Natural killer cell (primary cell): ENCODE measurements around the gene IGF1. TPM values are rescaled to one million over a fixed set of nuclear protein-coding genes. Genes with fewer than 3 reads are reported as not detected.

ENCODE experiments used
- ATAC-seq, 3 donors: fragments of 150-1000 bp in 2 of 3; fragments of 200-7000 bp in 1 of 3; cut with Tn5 transposase; 1 replicate in 1 of 3; 2 replicates in 2 of 3; pipeline ENCODE4 v1.10.0; 2021; ENCODE audit warnings: mild to moderate bottlenecking in 2 of 3, moderate library complexity in 2 of 3
- DNase-seq, 2 donors: peaks; one replicate each; pipeline versions ENCODE4 v3.0.0 to v3.0.0-alpha.2; 2013 to 2021; ENCODE audit warnings: mixed read lengths in 1 of 2
- H3K27ac ChIP-seq: one replicate; pipeline ENCODE4 v1.5.1; 2013; ENCODE audit warnings: mild to moderate bottlenecking, low read length
- H3K27me3 ChIP-seq: one replicate; pipeline ENCODE4 v1.6.1; 2013; ENCODE audit warnings: low read length; ENCODE audit not compliant: control insufficient read depth, insufficient read depth
- H3K36me3 ChIP-seq: one replicate; pipeline ENCODE4 v1.6.1; 2013; ENCODE audit warnings: low read length; ENCODE audit not compliant: control insufficient read depth, insufficient read depth
- H3K4me1 ChIP-seq: one replicate; pipeline ENCODE4 v1.6.1; 2013; ENCODE audit warnings: low read length; ENCODE audit not compliant: control insufficient read depth, insufficient read depth
- H3K4me3 ChIP-seq: one replicate; pipeline ENCODE4 v1.5.1; 2013; ENCODE audit warnings: low read length
- H3K9me3 ChIP-seq: one replicate; pipeline ENCODE4 v1.6.1; 2013; ENCODE audit warnings: low read length; ENCODE audit not compliant: control insufficient read depth, insufficient read depth
- H3K27ac Mint-ChIP-seq, 2 donors: one replicate each; pipeline ENCODE4 v1.8.0; 2022; ENCODE audit warnings: mild to moderate bottlenecking in 2 of 2, mixed read lengths in 2 of 2, moderate library complexity in 1 of 2
- H3K27me3 Mint-ChIP-seq, 2 donors: one replicate each; pipeline ENCODE4 v1.8.0; 2022; ENCODE audit warnings: low read depth in 2 of 2, mixed read lengths in 2 of 2
- H3K36me3 Mint-ChIP-seq: one replicate; pipeline ENCODE4 v1.8.0; 2022; ENCODE audit warnings: mixed read lengths
- H3K4me1 Mint-ChIP-seq, 2 donors: one replicate each; pipeline ENCODE4 v1.8.0; 2022; ENCODE audit warnings: mixed read lengths in 2 of 2
- H3K4me3 Mint-ChIP-seq: one replicate; pipeline ENCODE4 v1.8.0; 2022; ENCODE audit warnings: mild to moderate bottlenecking, moderate library complexity, mixed read lengths
- H3K9me3 Mint-ChIP-seq, 2 donors: one replicate each; pipeline ENCODE4 v1.8.0; 2022; ENCODE audit warnings: mixed read lengths in 2 of 2
- WGBS: methylation state at CpG from one replicate; pipeline ENCODE4 v1.1.7; 2013; ENCODE audit warnings: missing lambda C conversion rate; ENCODE audit not compliant: insufficient coverage; 5-methylcytosine and 5-hydroxymethylcytosine counted together
- intact Hi-C: fragments of 100-400 bp; cut with micrococcal nuclease; formaldehyde crosslinking; loops from one replicate; pipeline ENCODE4 v1.14.2; 2022
- total RNA-seq, 4 donors: library from RNA; stranded (reverse); fragments of 120-200 nt in 1 of 4; gene quantifications; one replicate each; pipeline versions ENCODE4 v1.2.3 to v1.2.4, GENCODE V29; 2013 to 2022
- TF ChIP-seq, protein P1 (sequence below): fragments of 200-600 bp; IDR thresholded peaks from one replicate; pipeline ENCODE4 v1.8.0; 2022; ENCODE audit warnings: antibody characterized with exemption

Gene IGF1
- total RNA-seq, 3 donors from 2014 or later (not counting 1 experiment from before 2014, with no cell fraction given) = 0.48 TPM; not detected in 2

DNA sequence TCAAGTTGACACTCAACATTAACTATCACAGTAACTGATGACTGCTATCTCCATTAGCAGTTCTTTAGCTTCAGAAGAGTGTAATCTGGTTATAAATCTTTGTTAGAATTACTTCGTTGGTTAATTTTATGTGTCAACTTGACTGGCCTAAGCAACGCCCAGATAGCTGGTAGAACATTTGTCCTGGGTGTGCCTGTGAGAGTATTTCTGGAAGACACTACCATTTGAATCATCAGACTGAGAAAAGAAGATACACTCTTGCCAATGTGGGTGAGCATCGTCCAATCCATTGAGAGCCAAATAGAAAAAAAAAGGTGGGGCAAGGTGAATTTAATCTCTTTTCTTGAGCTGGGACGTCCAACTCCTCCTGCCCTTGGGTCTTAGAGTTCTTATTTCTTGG is 129.0 kb downstream of the IGF1 start:
- Mint-ChIP-seq H3K4me3 (no peak overlapping the region), H3K9me3 (peaks cover 11 to 12% of the 10 kb centered on the region in 2 donors), H3K36me3 (no peaks in the 10 kb centered on the region), H3K27ac (no peak overlapping the region), H3K27me3 (no peaks in the 10 kb centered on the region), H3K4me1 (no peaks in the 10 kb centered on the region)
- Histone ChIP-seq H3K9me3 (peaks cover 10% of the 10 kb centered on the region), H3K27ac (no peak overlapping the region), H3K27me3 (no peaks in the 10 kb centered on the region), H3K4me3 (no peak overlapping the region), H3K36me3 (no peaks in the 10 kb centered on the region), H3K4me1 (no peaks in the 10 kb centered on the region)
- DNase-seq (no peak), ATAC-seq (no peak)
- intact Hi-C loops = no loop called here
- 78% methylated on average over 4 of the region's 4 CpGs for WGBS
- TF ChIP-seq, protein P1, sequence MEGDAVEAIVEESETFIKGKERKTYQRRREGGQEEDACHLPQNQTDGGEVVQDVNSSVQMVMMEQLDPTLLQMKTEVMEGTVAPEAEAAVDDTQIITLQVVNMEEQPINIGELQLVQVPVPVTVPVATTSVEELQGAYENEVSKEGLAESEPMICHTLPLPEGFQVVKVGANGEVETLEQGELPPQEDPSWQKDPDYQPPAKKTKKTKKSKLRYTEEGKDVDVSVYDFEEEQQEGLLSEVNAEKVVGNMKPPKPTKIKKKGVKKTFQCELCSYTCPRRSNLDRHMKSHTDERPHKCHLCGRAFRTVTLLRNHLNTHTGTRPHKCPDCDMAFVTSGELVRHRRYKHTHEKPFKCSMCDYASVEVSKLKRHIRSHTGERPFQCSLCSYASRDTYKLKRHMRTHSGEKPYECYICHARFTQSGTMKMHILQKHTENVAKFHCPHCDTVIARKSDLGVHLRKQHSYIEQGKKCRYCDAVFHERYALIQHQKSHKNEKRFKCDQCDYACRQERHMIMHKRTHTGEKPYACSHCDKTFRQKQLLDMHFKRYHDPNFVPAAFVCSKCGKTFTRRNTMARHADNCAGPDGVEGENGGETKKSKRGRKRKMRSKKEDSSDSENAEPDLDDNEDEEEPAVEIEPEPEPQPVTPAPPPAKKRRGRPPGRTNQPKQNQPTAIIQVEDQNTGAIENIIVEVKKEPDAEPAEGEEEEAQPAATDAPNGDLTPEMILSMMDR = no peak

DNA sequence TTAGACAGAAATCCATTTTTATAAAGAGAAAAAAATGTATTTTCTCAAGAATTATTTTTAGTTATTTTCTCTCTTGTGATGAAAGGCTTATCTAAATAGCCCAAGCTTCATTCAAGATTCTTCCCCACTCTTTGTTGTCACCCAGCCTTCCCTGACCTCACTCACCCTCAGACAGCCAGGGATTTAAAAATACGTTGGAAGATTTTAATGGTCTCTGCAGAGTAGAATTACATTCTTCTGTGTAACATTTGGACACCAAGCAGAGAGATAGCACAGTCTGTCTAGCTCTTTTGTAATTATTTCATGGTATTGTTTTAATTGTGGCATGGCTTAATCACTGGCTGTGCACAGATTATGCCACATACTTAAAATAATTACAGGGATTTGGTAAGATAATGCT is 130.3 kb downstream of the IGF1 start:
- Histone ChIP-seq H3K36me3 (no peaks in the 10 kb centered on the region), H3K27ac (no peak overlapping the region), H3K4me1 (no peaks in the 10 kb centered on the region), H3K4me3 (no peak overlapping the region), H3K9me3 (peaks cover 10% of the 10 kb centered on the region), H3K27me3 (no peaks in the 10 kb centered on the region)
- Mint-ChIP-seq H3K9me3 (peaks cover 8 to 12% of the 10 kb centered on the region in 2 donors), H3K27ac (no peak overlapping the region), H3K4me3 (no peak overlapping the region), H3K27me3 (no peaks in the 10 kb centered on the region), H3K4me1 (no peaks in the 10 kb centered on the region), H3K36me3 (no peaks in the 10 kb centered on the region)
- ATAC-seq (no peak), DNase-seq (no peak)
- 44% methylated on average over 1 of the region's 1 CpG for WGBS
- TF ChIP-seq, protein P1 = no peak
- intact Hi-C loops = no loop called here

DNA sequence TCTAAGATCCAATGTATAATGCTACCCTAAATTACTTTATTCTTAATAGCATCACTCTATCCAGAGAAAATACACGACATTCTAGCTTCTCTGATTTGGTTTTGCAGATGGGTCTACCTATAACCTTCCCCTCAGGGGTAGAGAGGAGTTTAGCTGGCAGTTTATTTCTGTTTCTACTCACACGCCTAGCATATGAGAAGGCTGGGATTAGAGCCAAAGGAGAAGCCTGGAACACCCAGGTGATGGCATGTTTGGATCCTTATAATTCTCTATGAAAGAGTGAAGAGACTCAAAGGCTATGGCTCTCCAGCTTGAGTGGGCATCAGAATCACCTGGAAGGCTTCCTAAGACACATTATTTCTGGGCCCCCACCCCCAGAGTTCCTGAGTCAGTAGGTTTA is 131.3 kb downstream of the IGF1 start:
- Histone ChIP-seq H3K27me3 (no peaks in the 10 kb centered on the region), H3K4me1 (no peaks in the 10 kb centered on the region), H3K4me3 (no peak overlapping the region), H3K9me3 (peaks cover 4% of the 10 kb centered on the region), H3K27ac (no peak overlapping the region), H3K36me3 (no peaks in the 10 kb centered on the region)
- Mint-ChIP-seq H3K27ac (no peak overlapping the region), H3K36me3 (no peaks in the 10 kb centered on the region), H3K4me1 (no peaks in the 10 kb centered on the region), H3K9me3 (peaks cover 11 to 12% of the 10 kb centered on the region in 2 donors), H3K27me3 (no peaks in the 10 kb centered on the region), H3K4me3 (no peak overlapping the region)
- ATAC-seq (no peak), DNase-seq (no peak)
- TF ChIP-seq, protein P1 = no peak
- WGBS = 87% methylated on average over 2 of the region's 2 CpGs
- intact Hi-C loops = no loop called here

DNA sequence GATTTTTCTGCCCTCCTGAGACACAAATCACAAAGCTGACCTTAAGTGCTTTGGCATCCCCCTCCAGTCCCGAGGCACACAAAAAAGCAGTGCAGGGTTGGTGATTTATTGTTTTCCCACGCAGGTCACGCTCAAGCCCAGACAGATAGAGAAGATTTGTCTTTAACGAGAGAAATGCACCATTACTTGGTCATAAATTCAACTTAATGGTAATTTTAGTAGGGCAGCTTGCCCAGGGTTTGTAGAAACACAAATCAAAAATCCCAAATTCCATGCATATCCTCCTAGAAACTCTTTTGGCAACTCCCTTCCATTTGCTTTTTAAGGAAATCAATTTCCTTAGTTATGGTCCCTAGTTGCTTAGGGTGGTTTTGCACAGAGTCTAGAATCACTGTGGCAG is 132.6 kb downstream of the IGF1 start:
- DNase-seq = no peak
- H3K4me1 Mint-ChIP-seq = no peaks in the 10 kb centered on the region
- TF ChIP-seq, protein P1 = no peak
- Histone ChIP-seq H3K9me3 (no peaks in the 10 kb centered on the region), H3K4me1 (no peaks in the 10 kb centered on the region), H3K36me3 (no peaks in the 10 kb centered on the region), H3K27me3 (no peaks in the 10 kb centered on the region), H3K4me3 (no peak overlapping the region), H3K27ac (no peak overlapping the region)
- no peak for ATAC-seq
- intact Hi-C loops = no loop called here
- WGBS = 67% methylated on average over 3 of the region's 4 CpGs
- no peak overlapping the region for H3K27ac Mint-ChIP-seq
- H3K36me3 Mint-ChIP-seq = no peaks in the 10 kb centered on the region
- H3K9me3 Mint-ChIP-seq = peaks cover 11 to 12% of the 10 kb centered on the region in 2 donors
- no peak overlapping the region for H3K4me3 Mint-ChIP-seq
- H3K27me3 Mint-ChIP-seq = no peaks in the 10 kb centered on the region
